HepG2 (cell line): Measurements from ENCODE around the gene FAM200B.

Experiments
- BRCA1 ChIP-seq: sonication (generic); formaldehyde crosslinking; IDR thresholded peaks from 2 replicates; pipeline ENCODE4 v1.4.0; 2020; ENCODE audit warnings: missing genetic modification reagents
- GTF2F1 ChIP-seq: fragments of 150-350 bp; IDR thresholded peaks from 2 replicates; pipeline ENCODE4 v1.6.1; 2014; ENCODE audit warnings: low read length
- HIVEP1 ChIP-seq: sonication (generic); formaldehyde crosslinking; IDR thresholded peaks from 2 replicates; pipeline ENCODE4 v1.4.0; 2020; ENCODE audit warnings: mild to moderate bottlenecking, missing genetic modification reagents
- NFKBIZ ChIP-seq: IDR thresholded peaks from 2 replicates; pipeline ENCODE4 v1.6.1; 2018; ENCODE audit warnings: missing genetic modification reagents, missing compliant biosample characterization
- THRA ChIP-seq: sonication (generic); formaldehyde crosslinking; IDR thresholded peaks from 2 replicates; pipeline ENCODE4 v1.4.0; 2020; ENCODE audit warnings: missing genetic modification reagents, borderline replicate concordance

- no peak for TF ChIP-seq THRA (CRISPR knock-in tag)
- no peak for TF ChIP-seq GTF2F1
- TF ChIP-seq BRCA1 (CRISPR knock-in tag) = no peak
- no peak for TF ChIP-seq HIVEP1 (CRISPR knock-in tag)
- TF ChIP-seq NFKBIZ = no peak
These were observed 28.8 kb upstream of the FAM200B start for GRCh38 chr4:15652841-15653240.
